PC-9 (cell line): Measurements from ENCODE around the gene ARHGEF40. TPM values are rescaled to one million over a fixed set of nuclear protein-coding genes. Genes with fewer than 3 reads are reported as not detected.
A peak's percentile ranks its signal among the peaks of the same experiment; 100 is the strongest.

ENCODE experiments used
- BruUV-seq: library from RNA; stranded (reverse); fragments of 400-500 nt; replicated peaks from 2 replicates; lab custom pipeline; 2021; lab: Mats Ljungman, UMichigan
- CTCF ChIA-PET: fragments of 300-600 bp; sonication (Branson Sonifier 250); formaldehyde crosslinking; loops from one replicate; lab custom pipeline; 2022; ENCODE audit warnings: antibody characterized with exemption; lab: Charles Lee
- POLR2A ChIA-PET: fragments of 300-600 bp; sonication (Branson Sonifier 250); formaldehyde crosslinking; loops from one replicate; lab custom pipeline; 2022; ENCODE audit warnings: antibody characterized with exemption; ENCODE audit not compliant: unreplicated experiment; lab: Charles Lee
- DNase-seq, 2 experiments: peaks; one replicate each; pipeline versions ENCODE4 v3.0.0 to v3.0.0-alpha.2; 2015 to 2022; ENCODE audit warnings: mixed read lengths in 1 of 2
- H2AFZ ChIP-seq: fragments of 200-600 bp; sonication (generic); 2 replicates; pipeline ENCODE4 v1.8.1; 2017; ENCODE audit warnings: antibody characterized with exemption
- H3F3A ChIP-seq: fragments of 200-600 bp; sonication (generic); 2 replicates; pipeline ENCODE4 v1.8.1; 2017; ENCODE audit warnings: antibody characterized with exemption, mild to moderate bottlenecking, low read depth; ENCODE audit not compliant: insufficient read depth
- H3K27ac ChIP-seq: fragments of 200-600 bp; sonication (generic); 2 replicates; pipeline ENCODE4 v1.6.1; 2016; ENCODE audit warnings: mixed run types
- H3K27me3 ChIP-seq: fragments of 200-600 bp; sonication (generic); 2 replicates; pipeline ENCODE4 v1.6.1; 2016; ENCODE audit warnings: low read depth, mixed run types; ENCODE audit not compliant: insufficient read depth
- H3K36me3 ChIP-seq: fragments of 200-600 bp; sonication (generic); 2 replicates; pipeline ENCODE4 v1.6.1; 2016; ENCODE audit warnings: low read depth, mixed run types
- H3K4me1 ChIP-seq: fragments of 200-600 bp; sonication (generic); replicated peaks from 2 replicates; pipeline ENCODE4 v1.6.1; 2016; ENCODE audit warnings: mixed run types; ENCODE audit not compliant: insufficient read depth
- H3K4me2 ChIP-seq: fragments of 200-600 bp; sonication (generic); 2 replicates; pipeline ENCODE4 v1.6.1; 2017; ENCODE audit warnings: mixed run types
- H3K4me3 ChIP-seq: fragments of 200-600 bp; sonication (generic); 2 replicates; pipeline ENCODE4 v1.6.1; 2016; ENCODE audit warnings: mixed run types
- H3K79me2 ChIP-seq: fragments of 200-600 bp; sonication (generic); 2 replicates; pipeline ENCODE4 v1.6.1; 2017; ENCODE audit warnings: low read depth, mixed run types
- H3K9me2 ChIP-seq: fragments of 200-600 bp; sonication (generic); 2 replicates; pipeline ENCODE4 v1.8.1; 2017; ENCODE audit warnings: mild to moderate bottlenecking; ENCODE audit not compliant: insufficient read depth
- H3K9me3 ChIP-seq: fragments of 200-600 bp; sonication (generic); 2 replicates; pipeline ENCODE4 v1.8.1; 2016; ENCODE audit warnings: low read depth; ENCODE audit not compliant: insufficient read depth
- H4K20me1 ChIP-seq: fragments of 200-600 bp; sonication (generic); 2 replicates; pipeline ENCODE4 v1.8.1; 2017; ENCODE audit not compliant: insufficient read depth
- EZH2 ChIP-seq: fragments of 200-600 bp; sonication (generic); IDR thresholded peaks from 2 replicates; pipeline ENCODE4 v1.8.0; 2017; ENCODE audit warnings: antibody characterized with exemption, low read depth
- intact Hi-C: fragments of 100-400 bp; cut with micrococcal nuclease; formaldehyde crosslinking; loops from one replicate; pipeline ENCODE4 v1.10.0; 2022; ENCODE audit not compliant: unreplicated experiment
- total RNA-seq: library from RNA; stranded (reverse); gene quantifications from 2 replicates; pipeline ENCODE4 v1.2.3, GENCODE V29; 2021
- TF ChIP-seq, protein P1 (sequence below): fragments of 200-600 bp; sonication (generic); conservative IDR thresholded peaks from 2 replicates; pipeline ENCODE4 v1.6.1; 2017; ENCODE audit warnings: mixed run types, antibody characterized with exemption, mild to moderate bottlenecking, moderate library complexity

ARHGEF40 gene
- total RNA-seq, 1 experiment from 2014 or later = 13.0 TPM

DNA sequence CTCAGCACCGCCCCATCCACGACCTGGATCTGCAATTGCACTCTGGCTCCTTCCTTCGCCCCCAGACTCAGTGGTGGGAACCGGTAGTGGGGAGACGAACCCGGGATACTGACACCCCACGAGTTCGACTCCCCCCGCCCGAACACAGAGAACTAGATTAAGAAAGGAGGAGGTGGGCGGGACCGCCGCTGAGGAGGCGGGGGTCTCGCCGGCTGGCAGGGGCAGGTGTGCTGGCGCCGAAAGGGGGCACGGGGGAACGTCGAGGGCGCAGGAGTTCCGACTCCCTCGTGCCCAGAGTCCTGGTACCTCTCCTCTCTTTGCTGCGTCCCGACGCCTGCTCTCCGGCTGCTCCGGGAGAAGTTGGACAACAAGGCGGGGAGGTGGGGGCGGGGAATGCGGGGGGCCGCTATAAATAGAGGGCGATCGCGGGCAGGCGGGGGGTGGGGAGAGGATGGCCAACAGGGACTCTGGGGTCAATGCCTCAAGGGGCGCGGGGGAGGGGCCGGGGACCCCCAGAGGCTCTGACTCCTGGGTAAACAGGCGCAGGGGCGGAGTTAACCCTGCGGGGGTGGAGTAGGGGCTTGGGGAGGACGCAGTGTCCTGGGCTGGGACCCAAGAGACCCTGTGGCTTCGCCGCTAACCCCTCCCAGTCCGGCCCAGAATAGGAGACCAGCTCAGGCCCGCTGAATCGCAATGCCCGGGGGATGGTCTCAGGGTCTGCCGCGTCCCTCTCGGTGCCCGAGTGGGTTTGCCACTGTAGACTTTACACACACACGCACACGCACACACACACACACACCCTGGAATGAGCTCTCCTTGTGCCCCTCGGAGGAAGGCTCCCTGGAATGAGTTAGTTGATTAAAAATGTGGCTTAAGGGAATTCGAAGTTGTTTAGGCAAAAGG, 44.5 kb upstream of the ARHGEF40 start:
- H3K27ac ChIP-seq = no peak overlapping the region
- ChIA-PET CTCF (no interaction called here), POLR2A (interaction anchor here (0.6 kb wide), 1 partner anchor 79 kb away, joined by 5 read pairs; no protein-coding TSS in a partner anchor)

DNA sequence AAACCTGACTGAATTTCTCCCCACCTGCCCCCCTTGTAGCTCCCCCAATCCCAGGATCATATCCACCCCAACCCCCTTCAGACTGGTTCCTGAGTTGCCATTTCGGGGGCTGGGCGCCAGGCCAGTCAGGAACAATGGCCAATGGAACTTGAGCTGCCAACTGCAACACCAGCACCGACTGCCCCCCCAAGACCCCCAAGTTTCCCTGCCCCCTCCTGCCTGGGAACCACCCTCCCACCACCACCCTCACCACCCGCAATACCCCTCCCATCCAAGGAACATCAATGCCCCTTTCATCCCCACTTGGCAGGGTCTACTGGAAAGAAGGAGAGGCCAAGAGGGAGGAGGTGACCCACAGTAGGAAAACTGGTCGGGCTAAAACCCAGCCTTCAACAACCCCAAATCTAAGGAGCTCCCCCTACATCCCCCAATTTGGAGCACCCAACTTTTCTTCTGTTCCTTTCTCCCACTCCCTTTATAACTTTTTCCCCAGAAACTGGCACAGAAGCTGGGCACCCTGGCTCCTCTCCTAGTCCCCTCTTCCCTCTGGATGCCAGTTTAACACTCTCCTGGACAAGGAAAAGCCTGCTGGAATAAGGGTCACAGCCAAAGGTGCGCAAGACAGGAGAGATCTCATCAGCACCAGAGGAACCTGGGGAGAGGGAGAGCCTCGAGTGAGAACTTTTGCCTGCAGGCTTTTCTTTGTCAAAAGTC, 43.7 kb upstream of the ARHGEF40 start:
- DNase-seq = no peak
- ChIA-PET POLR2A (interaction anchor here (0.6 kb wide), 1 partner anchor 79 kb away, joined by 5 read pairs; no protein-coding TSS in a partner anchor), CTCF (no interaction called here)
- no peaks in the 10 kb centered on the region for H3K9me2 ChIP-seq
- H3K27me3 ChIP-seq = no peaks in the 10 kb centered on the region
- no peak overlapping the region for H3K4me2 ChIP-seq
- no peaks in the 10 kb centered on the region for H3K9me3 ChIP-seq
- intact Hi-C loops = no loop called here
- TF ChIP-seq, protein P1, sequence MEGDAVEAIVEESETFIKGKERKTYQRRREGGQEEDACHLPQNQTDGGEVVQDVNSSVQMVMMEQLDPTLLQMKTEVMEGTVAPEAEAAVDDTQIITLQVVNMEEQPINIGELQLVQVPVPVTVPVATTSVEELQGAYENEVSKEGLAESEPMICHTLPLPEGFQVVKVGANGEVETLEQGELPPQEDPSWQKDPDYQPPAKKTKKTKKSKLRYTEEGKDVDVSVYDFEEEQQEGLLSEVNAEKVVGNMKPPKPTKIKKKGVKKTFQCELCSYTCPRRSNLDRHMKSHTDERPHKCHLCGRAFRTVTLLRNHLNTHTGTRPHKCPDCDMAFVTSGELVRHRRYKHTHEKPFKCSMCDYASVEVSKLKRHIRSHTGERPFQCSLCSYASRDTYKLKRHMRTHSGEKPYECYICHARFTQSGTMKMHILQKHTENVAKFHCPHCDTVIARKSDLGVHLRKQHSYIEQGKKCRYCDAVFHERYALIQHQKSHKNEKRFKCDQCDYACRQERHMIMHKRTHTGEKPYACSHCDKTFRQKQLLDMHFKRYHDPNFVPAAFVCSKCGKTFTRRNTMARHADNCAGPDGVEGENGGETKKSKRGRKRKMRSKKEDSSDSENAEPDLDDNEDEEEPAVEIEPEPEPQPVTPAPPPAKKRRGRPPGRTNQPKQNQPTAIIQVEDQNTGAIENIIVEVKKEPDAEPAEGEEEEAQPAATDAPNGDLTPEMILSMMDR = no peak
- TF ChIP-seq EZH2 = no peak
- H3K27ac ChIP-seq = no peak overlapping the region
- H4K20me1 ChIP-seq = no peaks in the 10 kb centered on the region
- no peak overlapping the region for H3K4me3 ChIP-seq
- H3K4me1 ChIP-seq = 0 out of 2 replicates have a peak, but pooled peaks cover 6% of the 10 kb centered on the region
- no peaks in the 10 kb centered on the region for H3K36me3 ChIP-seq
- no peaks in the 10 kb centered on the region for H3K79me2 ChIP-seq
- no peak overlapping the region for H2AFZ ChIP-seq
- no peaks in the 10 kb centered on the region for H3F3A ChIP-seq
- no TSS peak for BruUV-seq

More for the DNA sequence above, 44.5 kb upstream of the ARHGEF40 start:
- Histone ChIP-seq H3K4me1 (0 out of 2 replicates have a peak, but pooled peaks cover 6% of the 10 kb centered on the region), H3K4me2 (peak overlapping the region; percentile 74), H3K36me3 (no peaks in the 10 kb centered on the region), H3F3A (no peaks in the 10 kb centered on the region), H3K4me3 (peak overlapping the region; percentile 59; the same call in 1 of the 2 replicates), H3K9me3 (no peaks in the 10 kb centered on the region), H4K20me1 (no peaks in the 10 kb centered on the region), H2AFZ (peak overlapping the region; percentile 69; the same call in 1 of the 2 replicates), H3K27me3 (no peaks in the 10 kb centered on the region), H3K79me2 (no peaks in the 10 kb centered on the region), H3K9me2 (no peaks in the 10 kb centered on the region)
- no peak for DNase-seq
- TF ChIP-seq, protein P1 = no peak
- TF ChIP-seq EZH2 = no peak
- no TSS peak for BruUV-seq
- intact Hi-C loops = no loop called here

DNA sequence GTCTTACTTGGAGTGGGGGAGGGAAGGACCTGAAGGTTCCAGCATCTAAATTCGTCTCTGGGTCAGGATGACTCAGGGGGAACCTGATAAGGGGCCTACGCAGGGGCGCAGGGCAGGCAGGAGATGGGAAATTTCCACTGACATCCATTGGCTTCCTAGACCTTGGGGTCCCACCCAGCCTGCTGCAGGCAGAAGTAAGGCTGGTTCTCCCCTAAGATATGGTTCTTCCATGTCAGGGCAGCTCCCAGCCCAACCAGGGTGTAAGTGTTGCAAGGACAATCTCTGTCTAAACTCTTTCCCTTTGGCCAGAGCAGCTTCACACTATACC, 43.2 kb upstream of the ARHGEF40 start:
- no peaks in the 10 kb centered on the region for H3K79me2 ChIP-seq
- H3K36me3 ChIP-seq = no peaks in the 10 kb centered on the region
- no TSS peak for BruUV-seq
- no peaks in the 10 kb centered on the region for H3F3A ChIP-seq
- no peaks in the 10 kb centered on the region for H3K9me3 ChIP-seq
- DNase-seq = no peak
- TF ChIP-seq, protein P1 = no peak
- no peak for TF ChIP-seq EZH2
- POLR2A ChIA-PET = no interaction called here
- H3K27ac ChIP-seq = no peak overlapping the region
- H3K4me2 ChIP-seq = no peak overlapping the region
- 0 out of 2 replicates have a peak, but pooled peaks cover 6% of the 10 kb centered on the region for H3K4me1 ChIP-seq
- CTCF ChIA-PET = no interaction called here
- intact Hi-C loops = no loop called here
- H3K4me3 ChIP-seq = no peak overlapping the region
- no peaks in the 10 kb centered on the region for H4K20me1 ChIP-seq
- no peaks in the 10 kb centered on the region for H3K9me2 ChIP-seq
- no peak overlapping the region for H2AFZ ChIP-seq
- no peaks in the 10 kb centered on the region for H3K27me3 ChIP-seq
